ENCODE data around the gene TMEM269.

DNA sequence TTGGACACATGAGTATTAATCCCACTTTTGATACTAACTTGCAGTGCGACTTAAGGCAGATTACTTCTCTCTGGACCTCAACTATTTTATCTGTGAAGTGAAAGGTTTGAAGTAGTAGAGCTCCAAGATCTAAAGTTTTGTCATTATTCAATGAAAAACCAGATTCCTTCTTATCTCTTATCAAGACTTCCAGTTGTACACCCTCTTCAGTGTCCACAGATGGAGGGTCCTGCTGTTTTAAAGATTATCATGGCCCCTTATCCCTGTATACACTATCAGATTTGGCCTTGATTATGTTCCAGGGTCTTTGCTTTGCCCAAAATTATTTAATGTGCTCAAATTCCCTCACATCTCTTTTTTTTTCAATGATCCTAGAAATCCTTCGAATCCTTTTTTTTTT is 16.6 kb upstream of the TMEM269 start:
- TF ChIP-seq, protein P1, sequence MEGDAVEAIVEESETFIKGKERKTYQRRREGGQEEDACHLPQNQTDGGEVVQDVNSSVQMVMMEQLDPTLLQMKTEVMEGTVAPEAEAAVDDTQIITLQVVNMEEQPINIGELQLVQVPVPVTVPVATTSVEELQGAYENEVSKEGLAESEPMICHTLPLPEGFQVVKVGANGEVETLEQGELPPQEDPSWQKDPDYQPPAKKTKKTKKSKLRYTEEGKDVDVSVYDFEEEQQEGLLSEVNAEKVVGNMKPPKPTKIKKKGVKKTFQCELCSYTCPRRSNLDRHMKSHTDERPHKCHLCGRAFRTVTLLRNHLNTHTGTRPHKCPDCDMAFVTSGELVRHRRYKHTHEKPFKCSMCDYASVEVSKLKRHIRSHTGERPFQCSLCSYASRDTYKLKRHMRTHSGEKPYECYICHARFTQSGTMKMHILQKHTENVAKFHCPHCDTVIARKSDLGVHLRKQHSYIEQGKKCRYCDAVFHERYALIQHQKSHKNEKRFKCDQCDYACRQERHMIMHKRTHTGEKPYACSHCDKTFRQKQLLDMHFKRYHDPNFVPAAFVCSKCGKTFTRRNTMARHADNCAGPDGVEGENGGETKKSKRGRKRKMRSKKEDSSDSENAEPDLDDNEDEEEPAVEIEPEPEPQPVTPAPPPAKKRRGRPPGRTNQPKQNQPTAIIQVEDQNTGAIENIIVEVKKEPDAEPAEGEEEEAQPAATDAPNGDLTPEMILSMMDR (IDR thresholded peaks at IDR 0.05) = no peak
- TF ChIP-seq EZH2 (IDR thresholded peaks at IDR 0.05; ENCODE audit: borderline replicate concordance, insufficient read depth, low read depth, low read length, poor library complexity, severe bottlenecking) = no peak

Measured in B cell (primary cell).